Body of pancreas (tissue), 4 donors: ENCODE measurements around the gene TAF5L. TPM values are rescaled to one million over a fixed set of nuclear protein-coding genes. Genes with fewer than 3 reads are reported as not detected.
A peak's percentile ranks its signal among the peaks of the same experiment; 100 is the strongest.

ENCODE experiments used
- ATAC-seq: fragments of 150-250 bp; one replicate; pipeline ENCODE4 v1.9.1; 2016
- DNase-seq, 4 donors: peaks; one replicate each; pipeline ENCODE4 v3.0.0-alpha.2; 2019
- H3K27ac ChIP-seq, 4 donors: fragments of 200-600 bp; sonication (generic); 1 replicate in 3 of 4; 2 replicates in 1 of 4; pipeline versions ENCODE4 v1.5.1 to v1.6.1; 2016 to 2019; ENCODE audit warnings: mild to moderate bottlenecking in 1 of 4, mixed read lengths in 1 of 4, moderate library complexity in 1 of 4
- H3K27me3 ChIP-seq, 2 donors: fragments of 200-600 bp; sonication (generic); one replicate each; pipeline ENCODE4 v1.6.0; 2016; ENCODE audit warnings: mild to moderate bottlenecking in 1 of 2
- H3K36me3 ChIP-seq, 2 donors: fragments of 200-600 bp; sonication (generic); replicated peaks in 1 of 2; 2 replicates each; pipeline ENCODE4 v1.5.1; 2016; ENCODE audit warnings: low read depth in 2 of 2; ENCODE audit not compliant: insufficient read depth in 1 of 2
- H3K4me1 ChIP-seq: fragments of 200-600 bp; sonication (generic); one replicate; pipeline ENCODE4 v1.6.0; 2016
- H3K4me3 ChIP-seq, 2 donors: fragments of 200-600 bp; sonication (generic); 1 replicate in 1 of 2; 2 replicates in 1 of 2; pipeline ENCODE4 v1.5.1; 2016 to 2019
- H3K9me3 ChIP-seq, 3 donors: fragments of 200-600 bp; sonication (generic); 1 replicate in 2 of 3; 2 replicates in 1 of 3; pipeline ENCODE4 v1.5.1; 2016
- CTCF ChIP-seq, 7 experiments: fragments of 450-650 bp in 4 of 7; fragments of 200-600 bp in 3 of 7; sonication (generic) in 3 of 7; IDR thresholded peaks; one replicate each; pipeline ENCODE4 v1.5.1; 2016 to 2019; ENCODE audit warnings: antibody characterized with exemption in 7 of 7
- POLR2A ChIP-seq, 3 donors: fragments of 450-650 bp; IDR thresholded peaks; one replicate each; pipeline ENCODE4 v1.6.1; 2016; ENCODE audit warnings: antibody characterized with exemption in 3 of 3, mild to moderate bottlenecking in 2 of 3
- WGBS, 2 donors: methylation state at CpG; one replicate each; pipeline ENCODE4 v1.1.5; 2017; 5-methylcytosine and 5-hydroxymethylcytosine counted together
- intact Hi-C: fragments of 100-400 bp; cut with DNase I; formaldehyde crosslinking; loops from one replicate; pipeline ENCODE4 v1.15.1; 2023
- total RNA-seq, 2 donors: library from RNA; depleted of rRNA; stranded (reverse); fragments of >200 nt; gene quantifications; one replicate each; pipeline ENCODE4 v1.1.0, GENCODE V29; 2016

The TAF5L gene
- total RNA-seq, 2 donors from 2014 or later = 4.6 to 6.2 TPM

- no peak for DNase-seq
- intact Hi-C loops = loop anchor here (5.0 kb wide), 1 partner anchor 650 kb away; no protein-coding TSS in a partner anchor
- 87 to 88% methylated on average over 8 of the region's 8 CpGs for WGBS, 2 donors
Observed at GRCh38 chr1:229661897-229662296, 36.0 kb upstream of the TAF5L start.

GRCh38 chr1:229661022-229661877 is 35.3 kb upstream of the TAF5L start:
- H3K4me3 ChIP-seq = no peak overlapping the region
- no peak overlapping the region for H3K27ac ChIP-seq
- DNase-seq (peak; percentile 87 to 91 (median 88)), ATAC-seq (peak; percentile 95)
- H3K4me1 ChIP-seq = no peaks in the 10 kb centered on the region
- H3K27me3 ChIP-seq = no peaks in the 10 kb centered on the region
- no peaks in the 10 kb centered on the region for H3K9me3 ChIP-seq
- H3K36me3 ChIP-seq = peaks cover 0 to 4% of the 10 kb centered on the region in 2 donors
- intact Hi-C loops = loop anchor here (5.0 kb wide), 1 partner anchor 651 kb away; no protein-coding TSS in a partner anchor
- WGBS, 2 donors = 41 to 64% methylated on average over 8 to 19 of the region's 19 CpGs
- TF ChIP-seq POLR2A (IDR thresholded peaks at IDR 0.05) (no peak), CTCF (IDR thresholded peaks at IDR 0.05) (peak; percentile 65 to 95 (median 92))

More at GRCh38 chr1:229661897-229662296, 36.0 kb upstream of the TAF5L start:
- no peaks in the 10 kb centered on the region for H3K27me3 ChIP-seq
- H3K4me1 ChIP-seq = no peaks in the 10 kb centered on the region
- H3K4me3 ChIP-seq = no peak overlapping the region
- TF ChIP-seq POLR2A (IDR thresholded peaks at IDR 0.05) (no peak), CTCF (IDR thresholded peaks at IDR 0.05) (no peak)
- H3K36me3 ChIP-seq = peaks cover 0 to 3% of the 10 kb centered on the region in 2 donors
- no peaks in the 10 kb centered on the region for H3K9me3 ChIP-seq
- H3K27ac ChIP-seq = no peak overlapping the region
- no peak for ATAC-seq

DNA sequence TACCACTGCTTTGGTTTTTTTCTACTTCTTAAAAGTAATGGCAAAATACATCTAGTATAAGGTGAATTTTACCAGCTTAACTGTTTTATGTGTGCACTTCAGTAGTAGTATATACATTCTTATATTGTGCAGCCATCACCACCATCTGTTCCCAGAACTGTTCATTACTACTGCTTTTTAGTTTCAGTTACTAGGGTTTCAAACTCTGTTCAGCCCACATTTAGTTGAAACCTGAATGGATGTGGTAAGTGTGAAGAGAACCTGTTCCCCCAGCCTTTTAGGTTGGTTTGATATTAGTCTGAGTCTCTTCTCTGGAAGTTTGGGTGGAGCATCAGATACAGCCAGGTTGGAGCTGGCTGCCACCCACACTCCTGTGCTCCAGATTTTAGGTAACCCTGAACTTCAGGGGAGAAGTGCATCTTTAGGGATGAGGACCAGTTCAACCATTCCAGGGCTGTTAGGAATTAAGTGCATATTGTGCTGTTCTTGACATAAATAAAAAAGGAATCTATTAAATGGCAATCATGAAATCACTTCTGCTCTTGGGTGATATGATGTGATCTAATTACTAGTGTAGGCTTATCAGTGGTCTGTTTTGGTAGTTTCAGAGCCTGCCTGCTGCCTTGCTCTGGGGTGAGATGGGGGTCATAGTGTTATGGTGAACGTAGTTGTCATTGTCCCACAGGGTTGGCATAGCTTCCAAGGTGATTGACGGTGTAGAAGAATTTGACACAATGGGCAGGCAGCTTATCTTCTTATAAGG is 32.3 kb upstream of the TAF5L start:
- Histone ChIP-seq H3K36me3 (peaks cover 0 to 16% of the 10 kb centered on the region in 2 donors), H3K4me3 (no peak overlapping the region), H3K27me3 (no peaks in the 10 kb centered on the region), H3K27ac (no peak overlapping the region), H3K4me1 (no peaks in the 10 kb centered on the region), H3K9me3 (no peaks in the 10 kb centered on the region)
- intact Hi-C loops = no loop called here
- no peak for ATAC-seq
- 91 to 93% methylated on average over 2 of the region's 2 CpGs for WGBS, 2 donors
- no peak for DNase-seq
- TF ChIP-seq POLR2A (IDR thresholded peaks at IDR 0.05) (no peak), CTCF (IDR thresholded peaks at IDR 0.05) (no peak)

DNA sequence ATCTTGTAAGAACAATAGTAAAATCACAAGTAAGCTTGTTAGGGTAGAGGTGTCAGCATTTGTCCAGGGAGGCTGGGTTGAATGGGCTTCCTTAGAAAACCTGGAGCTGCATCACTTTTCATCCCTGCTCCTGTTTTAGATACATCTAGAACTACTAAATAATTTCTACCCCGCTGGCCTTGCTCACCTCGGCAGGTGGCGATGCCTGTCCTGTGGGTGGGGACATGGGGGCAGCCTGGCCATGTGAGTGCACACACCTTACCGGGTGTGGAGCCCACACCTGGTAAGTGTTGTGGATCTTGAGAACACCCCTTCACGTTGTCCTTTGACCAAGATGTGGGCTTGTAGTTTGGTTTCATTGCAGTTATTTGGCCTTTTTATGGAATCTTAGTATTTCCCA is 29.9 kb upstream of the TAF5L start:
- no peak overlapping the region for H3K4me3 ChIP-seq
- H3K27ac ChIP-seq = no peak overlapping the region
- TF ChIP-seq POLR2A (IDR thresholded peaks at IDR 0.05) = no peak
- TF ChIP-seq CTCF (IDR thresholded peaks at IDR 0.05) = no peak
- no peaks in the 10 kb centered on the region for H3K9me3 ChIP-seq
- H3K4me1 ChIP-seq = no peaks in the 10 kb centered on the region
- H3K36me3 ChIP-seq = peaks cover 0 to 18% of the 10 kb centered on the region in 2 donors
- intact Hi-C loops = no loop called here
- ATAC-seq = no peak
- WGBS, 2 donors = 84 to 89% methylated on average over 5 of the region's 5 CpGs
- no peaks in the 10 kb centered on the region for H3K27me3 ChIP-seq
- no peak for DNase-seq
